PC-3 (cell line): ENCODE results near the gene KCNJ5. TPM values are rescaled to one million over a fixed set of nuclear protein-coding genes. Genes with fewer than 3 reads are reported as not detected.

Source experiments
- ATAC-seq: fragments of 200-7000 bp; cut with Tn5 transposase; 2 replicates; pipeline ENCODE4 v1.9.1; 2020; ENCODE audit warnings: mild to moderate bottlenecking, moderate library complexity
- BruUV-seq: library from RNA; stranded (reverse); fragments of 400-500 nt; replicated peaks from 2 replicates; lab custom pipeline; 2021; lab: Mats Ljungman, UMichigan
- CTCF ChIA-PET: fragments of 300-600 bp; sonication (Branson Sonifier 250); formaldehyde crosslinking; loops from one replicate; lab custom pipeline; 2022; ENCODE audit warnings: antibody characterized with exemption; lab: Charles Lee
- POLR2A ChIA-PET: fragments of 300-600 bp; sonication (Branson Sonifier 250); formaldehyde crosslinking; loops from one replicate; lab custom pipeline; 2022; ENCODE audit warnings: antibody characterized with exemption; ENCODE audit not compliant: unreplicated experiment; lab: Charles Lee
- DNase-seq: peaks from one replicate; pipeline ENCODE4 v3.0.0-alpha.2; 2015
- H2AFZ ChIP-seq: fragments of 300-600 bp; sonication (generic); 2 replicates; pipeline ENCODE4 v1.6.0; 2016; ENCODE audit warnings: antibody characterized with exemption, low read length
- H3F3A ChIP-seq: fragments of 300-600 bp; sonication (generic); one replicate; pipeline ENCODE4 v1.6.0; 2017; ENCODE audit warnings: antibody characterized with exemption, low read length, control low read depth, mild to moderate bottlenecking; ENCODE audit not compliant: unreplicated experiment
- H3K27ac ChIP-seq: fragments of 300-600 bp; sonication (generic); 2 replicates; pipeline ENCODE4 v1.5.1; 2016; ENCODE audit warnings: mild to moderate bottlenecking, low read length
- H3K27me3 ChIP-seq: fragments of 300-600 bp; sonication (generic); 2 replicates; pipeline ENCODE4 v1.6.1; 2016; ENCODE audit warnings: low read length, mixed read lengths
- H3K36me3 ChIP-seq: fragments of 300-600 bp; sonication (generic); 2 replicates; pipeline ENCODE4 v1.6.1; 2016; ENCODE audit warnings: low read depth, mixed run types, low read length, mixed read lengths
- H3K4me1 ChIP-seq: fragments of 300-600 bp; sonication (generic); 2 replicates; pipeline ENCODE4 v1.5.1; 2016; ENCODE audit warnings: low read length; ENCODE audit not compliant: insufficient read depth
- H3K4me2 ChIP-seq: fragments of 300-600 bp; sonication (generic); 2 replicates; pipeline ENCODE4 v1.6.0; 2016; ENCODE audit warnings: low read length
- H3K4me3 ChIP-seq: fragments of 300-600 bp; sonication (generic); 2 replicates; pipeline ENCODE4 v1.5.1; 2016; ENCODE audit warnings: mild to moderate bottlenecking, low read length, mixed read lengths
- H3K79me2 ChIP-seq: fragments of 300-600 bp; sonication (generic); 2 replicates; pipeline ENCODE4 v1.6.1; 2017; ENCODE audit warnings: low read length, mixed read lengths
- H3K9ac ChIP-seq: fragments of 300-600 bp; sonication (generic); 2 replicates; pipeline ENCODE4 v1.6.0; 2016; ENCODE audit warnings: mild to moderate bottlenecking, low read length
- H3K9me2 ChIP-seq: fragments of 300-600 bp; sonication (generic); replicated peaks from 2 replicates; pipeline ENCODE4 v1.6.1; 2016; ENCODE audit warnings: mixed run types, low read length, mixed read lengths
- H3K9me3 ChIP-seq: fragments of 300-600 bp; sonication (generic); 2 replicates; pipeline ENCODE4 v1.6.1; 2016; ENCODE audit warnings: low read length, mixed read lengths
- H4K20me1 ChIP-seq: fragments of 300-600 bp; sonication (generic); 2 replicates; pipeline ENCODE4 v1.6.1; 2016; ENCODE audit warnings: low read length, mixed read lengths
- EZH2 ChIP-seq: fragments of 300-600 bp; sonication (generic); IDR thresholded peaks from one replicate; pipeline ENCODE4 v1.6.1; 2017; ENCODE audit warnings: antibody characterized with exemption, mild to moderate bottlenecking, low read length; ENCODE audit not compliant: unreplicated experiment
- EZH2phosphoT487 ChIP-seq: fragments of 300-600 bp; sonication (generic); IDR thresholded peaks from 2 replicates; pipeline ENCODE4 v1.6.1; 2018; ENCODE audit warnings: mild to moderate bottlenecking, antibody characterized with exemption, low read length, borderline replicate concordance
- intact Hi-C: fragments of 100-400 bp; cut with micrococcal nuclease; formaldehyde crosslinking; loops from 2 replicates; pipeline ENCODE4 v1.9.0; 2023
- total RNA-seq: library from RNA; depleted of rRNA; stranded (reverse); fragments of >200 nt; gene quantifications from 2 replicates; pipeline ENCODE4 v1.2.3, GENCODE V29; 2014
- TF ChIP-seq, protein P1 (sequence below): fragments of 300-600 bp; sonication (generic); conservative IDR thresholded peaks from 2 replicates; pipeline ENCODE4 v1.5.1; 2017; ENCODE audit warnings: antibody characterized with exemption, low read depth, mild to moderate bottlenecking, low read length

Gene KCNJ5
- total RNA-seq, 1 experiment from 2014 or later: not detected

DNA sequence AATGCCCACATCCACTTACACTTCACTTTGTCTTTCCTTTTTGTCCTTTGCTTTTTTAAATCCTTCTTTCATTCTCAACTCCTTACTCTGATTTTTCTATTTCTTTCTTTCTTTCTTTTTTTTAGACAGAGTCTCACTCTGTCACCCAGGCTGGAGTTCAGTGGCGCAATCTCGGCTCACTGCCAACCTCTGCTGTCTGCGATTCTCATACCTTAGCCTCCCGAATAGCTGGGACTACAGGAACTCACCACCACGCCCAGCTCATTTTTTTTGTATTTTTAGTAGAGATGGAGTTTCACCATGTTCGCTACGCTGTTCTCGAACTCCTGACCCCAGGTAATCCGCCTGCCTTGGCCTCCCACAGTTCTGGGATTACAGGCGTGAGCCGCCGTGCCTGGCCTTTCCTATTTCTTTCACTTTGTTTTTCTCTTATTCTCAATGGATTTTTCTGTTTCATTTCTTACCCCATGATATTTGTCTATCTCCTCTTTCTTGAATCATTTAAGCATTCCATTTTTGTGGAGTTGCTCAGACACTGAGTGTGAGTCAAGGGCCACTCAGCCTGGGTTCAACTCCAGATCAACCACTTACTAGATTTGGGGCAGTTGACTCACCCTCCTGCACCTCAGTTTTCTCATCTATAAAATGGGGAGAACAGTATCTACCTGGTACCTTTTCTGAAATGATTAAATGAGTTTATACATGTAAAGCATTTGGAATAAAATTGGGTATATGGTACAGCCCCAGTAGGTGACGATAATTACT lies 7.6 kb downstream of the KCNJ5 start:
- H3K4me3 ChIP-seq: no peak overlapping the region
- BruUV-seq: no TSS peak
- H3K27me3 ChIP-seq: no peaks in the 10 kb centered on the region
- intact Hi-C loops: no loop called here
- no peaks in the 10 kb centered on the region for H3K9me2 ChIP-seq
- peak; percentile 36 for DNase-seq
- no peak overlapping the region for H3K27ac ChIP-seq
- ChIA-PET CTCF (no interaction called here), POLR2A (no interaction called here)
- no peaks in the 10 kb centered on the region for H3K79me2 ChIP-seq
- H4K20me1 ChIP-seq: no peaks in the 10 kb centered on the region
- H3K9ac ChIP-seq: no peak overlapping the region
- no peak overlapping the region for H3K4me2 ChIP-seq
- no peak for ATAC-seq
- no peak overlapping the region for H2AFZ ChIP-seq
- no peaks in the 10 kb centered on the region for H3K36me3 ChIP-seq
- TF ChIP-seq EZH2phosphoT487 (no peak), EZH2 (no peak)
- TF ChIP-seq, protein P1, sequence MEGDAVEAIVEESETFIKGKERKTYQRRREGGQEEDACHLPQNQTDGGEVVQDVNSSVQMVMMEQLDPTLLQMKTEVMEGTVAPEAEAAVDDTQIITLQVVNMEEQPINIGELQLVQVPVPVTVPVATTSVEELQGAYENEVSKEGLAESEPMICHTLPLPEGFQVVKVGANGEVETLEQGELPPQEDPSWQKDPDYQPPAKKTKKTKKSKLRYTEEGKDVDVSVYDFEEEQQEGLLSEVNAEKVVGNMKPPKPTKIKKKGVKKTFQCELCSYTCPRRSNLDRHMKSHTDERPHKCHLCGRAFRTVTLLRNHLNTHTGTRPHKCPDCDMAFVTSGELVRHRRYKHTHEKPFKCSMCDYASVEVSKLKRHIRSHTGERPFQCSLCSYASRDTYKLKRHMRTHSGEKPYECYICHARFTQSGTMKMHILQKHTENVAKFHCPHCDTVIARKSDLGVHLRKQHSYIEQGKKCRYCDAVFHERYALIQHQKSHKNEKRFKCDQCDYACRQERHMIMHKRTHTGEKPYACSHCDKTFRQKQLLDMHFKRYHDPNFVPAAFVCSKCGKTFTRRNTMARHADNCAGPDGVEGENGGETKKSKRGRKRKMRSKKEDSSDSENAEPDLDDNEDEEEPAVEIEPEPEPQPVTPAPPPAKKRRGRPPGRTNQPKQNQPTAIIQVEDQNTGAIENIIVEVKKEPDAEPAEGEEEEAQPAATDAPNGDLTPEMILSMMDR: no peak
- H3K4me1 ChIP-seq: no peaks in the 10 kb centered on the region
- no peaks in the 10 kb centered on the region for H3K9me3 ChIP-seq
- H3F3A ChIP-seq: no peaks in the 10 kb centered on the region

- ATAC-seq (no peak), DNase-seq (no peak)
- Histone ChIP-seq H3K79me2 (no peaks in the 10 kb centered on the region), H3K9ac (no peak overlapping the region), H3K4me3 (no peak overlapping the region), H3K27ac (no peak overlapping the region), H2AFZ (no peak overlapping the region), H3K9me2 (no peaks in the 10 kb centered on the region), H3K4me1 (peaks cover 5% of the 10 kb centered on the region; the same call in 1 of the 2 replicates), H3K4me2 (no peak overlapping the region), H3K27me3 (no peaks in the 10 kb centered on the region), H3K9me3 (no peaks in the 10 kb centered on the region), H4K20me1 (no peaks in the 10 kb centered on the region), H3K36me3 (no peaks in the 10 kb centered on the region), H3F3A (no peaks in the 10 kb centered on the region)
- CTCF ChIA-PET: no interaction called here
- intact Hi-C loops: no loop called here
- POLR2A ChIA-PET: no interaction called here
- TF ChIP-seq EZH2 (no peak), EZH2phosphoT487 (no peak)
- TF ChIP-seq, protein P1: no peak
- no TSS peak for BruUV-seq
These were observed 9.3 kb downstream of the KCNJ5 start for GRCh38 chr11:128900468-128900867.
